ENCODE data around the gene MINDY1.

MINDY1 gene

GRCh38 chr1:151005729-151006319, 878 bp downstream of the MINDY1 start:
- H3K36me3 Mint-ChIP-seq (ENCODE audit: low read depth): peaks cover 19% of the 10 kb centered on the region
- intact Hi-C loops (cut with micrococcal nuclease): no loop called here
- H3K4me3 Mint-ChIP-seq: peak overlapping the region; percentile 98
- H3K27me3 Mint-ChIP-seq: no peaks in the 10 kb centered on the region
- peaks cover 87% of the 10 kb centered on the region for H3K4me1 Mint-ChIP-seq (ENCODE audit: low read depth)
- H3K27ac Mint-ChIP-seq: peak overlapping the region; percentile 98
- no peaks in the 10 kb centered on the region for H3K9me3 Mint-ChIP-seq

DNA sequence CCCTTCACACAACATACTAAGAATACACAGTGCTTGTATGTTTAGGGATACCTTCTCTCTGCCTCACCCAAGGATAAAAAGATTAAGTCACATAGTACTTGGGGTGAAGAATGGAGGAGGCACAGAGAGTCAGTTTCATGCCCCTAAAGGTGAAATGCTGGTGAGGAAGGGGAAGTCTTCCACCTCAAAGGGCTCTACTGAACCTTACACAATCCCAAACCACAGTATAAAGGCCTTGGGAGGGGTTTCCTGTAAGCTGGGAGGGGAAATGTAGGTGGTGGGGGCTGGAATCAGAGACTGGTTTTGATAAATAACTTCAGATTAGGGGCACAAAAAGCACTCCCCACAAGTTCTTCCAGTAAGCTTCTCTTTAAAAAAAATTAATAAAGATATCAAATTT, 3.5 kb downstream of the MINDY1 start:
- H3K9me3 Mint-ChIP-seq: no peaks in the 10 kb centered on the region

DNA sequence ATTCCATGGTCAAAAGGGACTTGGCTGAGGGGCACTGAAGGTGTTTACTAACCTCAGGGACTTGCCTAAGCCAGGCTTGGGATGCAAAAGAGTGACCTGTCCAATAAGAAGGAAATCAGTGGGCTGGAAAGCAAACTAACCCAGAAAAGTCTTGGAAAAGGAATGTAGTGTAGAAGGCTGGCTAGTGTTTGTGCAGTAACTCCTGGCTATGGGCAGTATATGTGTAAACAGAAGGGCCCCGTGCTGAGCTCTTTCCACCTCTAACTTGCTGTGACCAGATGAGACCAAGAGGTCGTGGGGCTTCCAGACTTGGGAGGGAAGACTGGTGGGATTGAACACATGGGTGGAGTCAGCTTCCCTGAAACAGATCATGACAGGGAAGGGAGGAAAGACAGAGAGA, 4.1 kb downstream of the MINDY1 start:
- H3K36me3 Mint-ChIP-seq (ENCODE audit: low read depth): peaks cover 36% of the 10 kb centered on the region
- H3K4me3 Mint-ChIP-seq: no peak overlapping the region
- no peaks in the 10 kb centered on the region for H3K27me3 Mint-ChIP-seq
- H3K9me3 Mint-ChIP-seq: no peaks in the 10 kb centered on the region
- intact Hi-C loops (cut with micrococcal nuclease): no loop called here
- H3K4me1 Mint-ChIP-seq (ENCODE audit: low read depth): peaks cover 78% of the 10 kb centered on the region
- peak overlapping the region; percentile 62 for H3K27ac Mint-ChIP-seq

More for the DNA sequence above, 3.5 kb downstream of the MINDY1 start:
- Mint-ChIP-seq H3K4me1 (ENCODE audit: low read depth) (peaks cover 84% of the 10 kb centered on the region), H3K27ac (peak overlapping the region; percentile 62), H3K4me3 (no peak overlapping the region), H3K27me3 (no peaks in the 10 kb centered on the region), H3K36me3 (ENCODE audit: low read depth) (peaks cover 31% of the 10 kb centered on the region)
- intact Hi-C loops (cut with micrococcal nuclease): no loop called here

DNA sequence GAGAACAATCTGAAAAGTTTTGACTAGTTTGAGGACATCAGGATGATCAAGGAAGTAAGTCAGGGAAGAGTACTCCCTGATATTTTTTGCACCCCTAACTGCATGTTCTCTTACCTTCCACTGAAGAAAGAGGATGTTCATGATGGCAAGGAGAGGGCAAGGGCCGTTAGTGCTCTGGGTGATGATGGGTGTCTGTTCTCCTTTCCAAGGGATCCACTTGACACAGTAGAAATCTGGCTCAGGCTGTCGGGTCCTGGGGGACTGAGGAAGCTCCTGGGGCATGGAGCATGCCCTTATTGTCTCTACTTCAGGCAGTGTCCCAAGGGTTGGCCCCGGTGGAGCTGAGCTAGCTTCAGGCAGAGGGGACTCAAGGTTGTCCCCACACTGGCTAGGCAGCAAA, 4.7 kb downstream of the MINDY1 start:
- Mint-ChIP-seq H3K27me3 (no peaks in the 10 kb centered on the region), H3K4me3 (no peak overlapping the region), H3K27ac (peak overlapping the region; percentile 62), H3K36me3 (ENCODE audit: low read depth) (peaks cover 42% of the 10 kb centered on the region), H3K4me1 (ENCODE audit: low read depth) (peaks cover 73% of the 10 kb centered on the region), H3K9me3 (no peaks in the 10 kb centered on the region)
- intact Hi-C loops (cut with micrococcal nuclease): no loop called here

- no peaks in the 10 kb centered on the region for H3K9me3 Mint-ChIP-seq
- peaks cover 68% of the 10 kb centered on the region for H3K4me1 Mint-ChIP-seq (ENCODE audit: low read depth)
- H3K27ac Mint-ChIP-seq: peak overlapping the region; percentile 62
- intact Hi-C loops (cut with micrococcal nuclease): no loop called here
- peaks cover 44% of the 10 kb centered on the region for H3K36me3 Mint-ChIP-seq (ENCODE audit: low read depth)
- H3K27me3 Mint-ChIP-seq: no peaks in the 10 kb centered on the region
- H3K4me3 Mint-ChIP-seq: no peak overlapping the region
These were observed 5.1 kb downstream of the MINDY1 start for GRCh38 chr1:151001602-151002001.

DNA sequence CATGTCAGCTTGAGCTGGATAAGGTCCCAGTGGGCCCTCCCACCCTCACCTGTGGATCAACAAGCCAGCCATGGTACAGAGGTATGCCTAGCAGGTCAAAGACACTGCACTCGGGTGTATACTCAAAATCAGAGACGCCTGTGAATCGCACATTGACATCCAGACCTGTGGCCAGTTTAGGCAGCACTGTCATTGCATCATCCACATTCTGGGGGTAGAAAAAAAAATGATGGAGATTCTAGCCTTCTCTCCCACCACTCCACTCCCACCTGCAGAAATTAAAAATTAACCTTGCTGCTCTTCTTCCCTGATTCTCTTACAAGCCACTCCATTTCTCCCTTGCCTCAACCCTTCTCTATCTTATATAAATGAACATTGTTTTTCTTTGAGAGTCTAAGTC, 6.3 kb downstream of the MINDY1 start:
- intact Hi-C loops (cut with micrococcal nuclease): no loop called here
- H3K4me1 Mint-ChIP-seq (ENCODE audit: low read depth): peaks cover 56% of the 10 kb centered on the region

GRCh38 chr1:150999926-151000325, 6.8 kb downstream of the MINDY1 start:
- H3K27ac Mint-ChIP-seq: no peak overlapping the region
- H3K9me3 Mint-ChIP-seq: no peaks in the 10 kb centered on the region
- H3K4me3 Mint-ChIP-seq: no peak overlapping the region
- H3K27me3 Mint-ChIP-seq: no peaks in the 10 kb centered on the region
- intact Hi-C loops (cut with micrococcal nuclease): loop anchor here (10.0 kb wide), 1 partner anchor 165 kb away; no protein-coding TSS in a partner anchor
- H3K36me3 Mint-ChIP-seq (ENCODE audit: low read depth): peaks cover 48% of the 10 kb centered on the region
- H3K4me1 Mint-ChIP-seq (ENCODE audit: low read depth): peaks cover 52% of the 10 kb centered on the region

More for the DNA sequence above, 6.3 kb downstream of the MINDY1 start:
- no peak overlapping the region for H3K27ac Mint-ChIP-seq
- H3K36me3 Mint-ChIP-seq (ENCODE audit: low read depth): peaks cover 43% of the 10 kb centered on the region
- H3K27me3 Mint-ChIP-seq: no peaks in the 10 kb centered on the region
- H3K4me3 Mint-ChIP-seq: no peak overlapping the region
- no peaks in the 10 kb centered on the region for H3K9me3 Mint-ChIP-seq

- intact Hi-C loops (cut with micrococcal nuclease): loop anchor here (10.0 kb wide), 1 partner anchor 164 kb away; no protein-coding TSS in a partner anchor
- peaks cover 44% of the 10 kb centered on the region for H3K4me1 Mint-ChIP-seq (ENCODE audit: low read depth)
- H3K4me3 Mint-ChIP-seq: no peak overlapping the region
- H3K36me3 Mint-ChIP-seq (ENCODE audit: low read depth): peaks cover 56% of the 10 kb centered on the region
- H3K27ac Mint-ChIP-seq: no peak overlapping the region
- no peaks in the 10 kb centered on the region for H3K27me3 Mint-ChIP-seq
- H3K9me3 Mint-ChIP-seq: no peaks in the 10 kb centered on the region
These were observed 7.5 kb downstream of the MINDY1 start for GRCh38 chr1:150999051-150999674.

GRCh38 chr1:150997949-150998348, 8.8 kb downstream of the MINDY1 start:
- Mint-ChIP-seq H3K9me3 (no peaks in the 10 kb centered on the region), H3K4me1 (ENCODE audit: low read depth) (peaks cover 39% of the 10 kb centered on the region), H3K27ac (no peak overlapping the region), H3K4me3 (no peak overlapping the region), H3K36me3 (ENCODE audit: low read depth) (peaks cover 56% of the 10 kb centered on the region), H3K27me3 (no peaks in the 10 kb centered on the region)
- intact Hi-C loops (cut with micrococcal nuclease): loop anchor here (10.0 kb wide), 1 partner anchor 163 kb away; no protein-coding TSS in a partner anchor

- H3K4me1 Mint-ChIP-seq (ENCODE audit: low read depth): peaks cover 33% of the 10 kb centered on the region
- H3K4me3 Mint-ChIP-seq: no peak overlapping the region
- H3K36me3 Mint-ChIP-seq (ENCODE audit: low read depth): peaks cover 56% of the 10 kb centered on the region
- intact Hi-C loops (cut with micrococcal nuclease): loop anchor here (10.0 kb wide), 1 partner anchor 162 kb away; no protein-coding TSS in a partner anchor
- no peaks in the 10 kb centered on the region for H3K9me3 Mint-ChIP-seq
- no peak overlapping the region for H3K27ac Mint-ChIP-seq
- H3K27me3 Mint-ChIP-seq: no peaks in the 10 kb centered on the region
These were observed 9.4 kb downstream of the MINDY1 start for GRCh38 chr1:150997126-150997872.

GRCh38 chr1:150995896-150996295, 10.8 kb downstream of the MINDY1 start:
- Mint-ChIP-seq H3K4me1 (ENCODE audit: low read depth) (peaks cover 19% of the 10 kb centered on the region), H3K9me3 (no peaks in the 10 kb centered on the region), H3K27me3 (no peaks in the 10 kb centered on the region), H3K27ac (no peak overlapping the region), H3K36me3 (ENCODE audit: low read depth) (peaks cover 56% of the 10 kb centered on the region), H3K4me3 (no peak overlapping the region)
- intact Hi-C loops (cut with micrococcal nuclease): loop anchor here (10.0 kb wide), 1 partner anchor 161 kb away; no protein-coding TSS in a partner anchor

DNA sequence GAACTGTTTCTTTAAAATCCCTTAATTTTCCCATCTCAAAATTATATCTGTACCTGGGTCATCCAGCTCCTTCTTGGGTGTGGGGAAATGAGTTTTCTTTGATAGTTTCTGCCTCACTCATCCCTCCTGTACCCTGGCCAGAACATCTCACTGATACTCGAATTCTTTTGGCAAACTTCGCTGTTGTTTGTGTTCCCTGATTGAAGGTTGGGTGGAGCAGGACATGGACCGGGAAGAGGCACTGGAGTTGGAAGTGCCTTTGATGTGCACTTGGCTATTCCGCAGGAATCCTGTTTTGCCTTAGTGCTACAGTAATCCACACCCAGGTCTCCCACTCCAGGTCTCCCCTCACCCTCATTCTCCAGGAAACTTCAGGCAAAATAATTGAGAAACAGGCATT, 11.2 kb downstream of the MINDY1 start:
- no peak overlapping the region for H3K27ac Mint-ChIP-seq
- H3K36me3 Mint-ChIP-seq (ENCODE audit: low read depth): peaks cover 52% of the 10 kb centered on the region
- intact Hi-C loops (cut with micrococcal nuclease): loop anchor here (10.0 kb wide), 1 partner anchor 161 kb away; no protein-coding TSS in a partner anchor
- no peak overlapping the region for H3K4me3 Mint-ChIP-seq
- H3K27me3 Mint-ChIP-seq: no peaks in the 10 kb centered on the region
- no peaks in the 10 kb centered on the region for H3K9me3 Mint-ChIP-seq
- H3K4me1 Mint-ChIP-seq (ENCODE audit: low read depth): peaks cover 14% of the 10 kb centered on the region

GRCh38 chr1:150994248-150994647, 12.5 kb downstream of the MINDY1 start:
- peaks cover 45% of the 10 kb centered on the region for H3K36me3 Mint-ChIP-seq (ENCODE audit: low read depth)
- H3K27me3 Mint-ChIP-seq: no peaks in the 10 kb centered on the region
- peaks cover 4% of the 10 kb centered on the region for H3K4me1 Mint-ChIP-seq (ENCODE audit: low read depth)
- intact Hi-C loops (cut with micrococcal nuclease): loop anchor here (10.0 kb wide), 1 partner anchor 159 kb away; no protein-coding TSS in a partner anchor
- no peaks in the 10 kb centered on the region for H3K9me3 Mint-ChIP-seq
- no peak overlapping the region for H3K27ac Mint-ChIP-seq
- no peak overlapping the region for H3K4me3 Mint-ChIP-seq

- Mint-ChIP-seq H3K27me3 (no peaks in the 10 kb centered on the region), H3K4me3 (no peak overlapping the region), H3K27ac (no peak overlapping the region), H3K9me3 (no peaks in the 10 kb centered on the region), H3K36me3 (ENCODE audit: low read depth) (peaks cover 30% of the 10 kb centered on the region), H3K4me1 (ENCODE audit: low read depth) (no peaks in the 10 kb centered on the region)
- intact Hi-C loops (cut with micrococcal nuclease): loop anchor here (10.0 kb wide), 1 partner anchor 158 kb away; no protein-coding TSS in a partner anchor
These were observed 14.1 kb downstream of the MINDY1 start for GRCh38 chr1:150992626-150993025.

Data from dendritic cell treated with granulocyte-macrophage colony-stimulating factor and Interleukin-4, amounts not matched to agents 40 ng/mL and 50 ng/mL, for 4 days (primary cell).